Pancreas (tissue), 10 donors: ENCODE measurements around the gene CCR6. TPM values are rescaled to one million over a fixed set of nuclear protein-coding genes. Genes with fewer than 3 reads are reported as not detected.

Experiments
- ATAC-seq, 4 donors: fragments of 200-7000 bp; cut with Tn5 transposase; one replicate each; pipeline versions ENCODE4 v1.8.0 to v1.9.1; 2020; ENCODE audit warnings: mild to moderate bottlenecking in 4 of 4, moderate library complexity in 4 of 4
- DNase-seq, 6 donors: peaks; one replicate each; pipeline ENCODE4 v3.0.0-alpha.2; 2020
- FAIRE-seq: peaks from 2 replicates; lab custom pipeline; 2012; peaks lifted over from hg19 to GRCh38; lab: Jason Lieb, UNC
- H3K27ac ChIP-seq, 4 donors: fragments of 200-600 bp; sonication (generic); 1 replicate in 3 of 4; 2 replicates in 1 of 4; pipeline versions ENCODE4 v1.5.0 to v1.8.0; 2020
- H3K27me3 ChIP-seq, 4 donors: fragments of 200-600 bp; one replicate each; pipeline ENCODE4 v1.8.0; 2021
- H3K36me3 ChIP-seq, 3 donors: fragments of 200-600 bp; sonication (generic) in 1 of 3; one replicate each; pipeline versions ENCODE4 v1.5.0 to v1.8.0; 2020 to 2021
- H3K4me1 ChIP-seq, 3 donors: fragments of 200-600 bp; one replicate each; pipeline ENCODE4 v1.8.0; 2021
- H3K4me3 ChIP-seq, 4 donors: fragments of 200-600 bp; sonication (generic) in 2 of 4; one replicate each; pipeline versions ENCODE4 v1.5.0 to v1.8.0; 2020 to 2021
- H3K9me3 ChIP-seq, 4 donors: fragments of 200-600 bp; one replicate each; pipeline ENCODE4 v1.8.0; 2021
- whole genome bisulfite sequencing, 2 donors: extraction: QIAGEN DNeasy Blood & Tissue Kit; methylation state at CpG; one replicate each; pipeline ENCODE4 v1.1.7; 2013; 5-methylcytosine and 5-hydroxymethylcytosine counted together
- intact Hi-C, 3 donors: fragments of 100-400 bp; cut with DNase I; formaldehyde crosslinking; loops; one replicate each; pipeline versions ENCODE4 v1.11.1 to v1.14.2; 2022
- polyA plus RNA-seq, 2 donors: library from polyadenylated mRNA; stranded (reverse); fragments of 200-250 nt; gene quantifications; one replicate each; pipeline ENCODE4 v1.2.3, GENCODE V29; 2013
- total RNA-seq, 6 donors: library from RNA; stranded (reverse); fragmentation: NEBNext Ultra II Directional in 4 of 6; extraction: Animal tissue kit (Norgen Biotek cat#: 25700) in 4 of 6; gene quantifications; one replicate each; pipeline versions ENCODE4 v1.2.1 to v1.2.4, GENCODE V29; 2021 to 2023
- TF ChIP-seq, protein P1 (sequence below), 4 donors: fragments of 200-600 bp; sonication (generic) in 3 of 4; IDR thresholded peaks; one replicate each; pipeline versions ENCODE4 v1.5.0 to v1.8.0; 2021; ENCODE audit warnings: antibody characterized with exemption in 4 of 4
- donor health status: healthy with polysubstance abuse.
- donor health status: DM: no; HTN: no; CAD: no; lungs with moderate emphysema.
- donor health status: DM: no; HTN: no; CAD: no.
- donor health status: control.
- donor health status: control.
- donor health status: Bipolar disorder and iron deficiency.
- donor health status: DM: yes; HTN: yes; CAD: no.
- donor health status: DM: no; HTN: no; CAD: no.
- donor health status: DM: no; HTN: no; CAD: no.
- donor health status: DM: yes; HTN: yes; CAD: no.

CCR6 gene
- total and polyA plus RNA-seq, 8 donors, result 0.08 to 0.31 (median 0.21) TPM; not detected in 5

DNA sequence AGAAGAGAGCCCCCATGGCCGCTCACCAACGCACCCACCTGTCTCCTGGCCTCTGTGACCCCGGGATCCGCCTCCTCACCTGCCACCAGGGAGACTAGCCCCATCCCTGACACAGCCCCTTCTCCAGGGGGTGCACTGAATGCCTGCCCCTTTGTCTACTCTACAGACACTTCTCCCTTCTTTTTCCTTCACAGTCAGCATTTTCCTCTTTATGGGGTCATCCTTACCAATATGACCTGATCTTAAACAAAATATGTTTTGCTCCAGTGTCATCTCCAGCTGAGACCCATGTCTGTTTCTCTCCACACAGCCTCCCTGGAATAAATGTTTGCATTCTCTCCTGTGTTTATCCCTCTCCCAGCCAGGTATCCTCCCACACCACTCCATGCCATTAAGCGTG is 14.6 kb upstream of the CCR6 start:
- intact Hi-C loops, result no loop called here
- H3K9me3 ChIP-seq, result no peaks in the 10 kb centered on the region
- FAIRE-seq (no peak), DNase-seq (no peak), ATAC-seq (no peak)
- H3K36me3 ChIP-seq, result no peaks in the 10 kb centered on the region
- 69 to 70% methylated on average over 5 of the region's 5 CpGs for WGBS, 2 donors
- no peak overlapping the region for H3K4me3 ChIP-seq
- H3K4me1 ChIP-seq, result no peaks in the 10 kb centered on the region
- TF ChIP-seq, protein P1, sequence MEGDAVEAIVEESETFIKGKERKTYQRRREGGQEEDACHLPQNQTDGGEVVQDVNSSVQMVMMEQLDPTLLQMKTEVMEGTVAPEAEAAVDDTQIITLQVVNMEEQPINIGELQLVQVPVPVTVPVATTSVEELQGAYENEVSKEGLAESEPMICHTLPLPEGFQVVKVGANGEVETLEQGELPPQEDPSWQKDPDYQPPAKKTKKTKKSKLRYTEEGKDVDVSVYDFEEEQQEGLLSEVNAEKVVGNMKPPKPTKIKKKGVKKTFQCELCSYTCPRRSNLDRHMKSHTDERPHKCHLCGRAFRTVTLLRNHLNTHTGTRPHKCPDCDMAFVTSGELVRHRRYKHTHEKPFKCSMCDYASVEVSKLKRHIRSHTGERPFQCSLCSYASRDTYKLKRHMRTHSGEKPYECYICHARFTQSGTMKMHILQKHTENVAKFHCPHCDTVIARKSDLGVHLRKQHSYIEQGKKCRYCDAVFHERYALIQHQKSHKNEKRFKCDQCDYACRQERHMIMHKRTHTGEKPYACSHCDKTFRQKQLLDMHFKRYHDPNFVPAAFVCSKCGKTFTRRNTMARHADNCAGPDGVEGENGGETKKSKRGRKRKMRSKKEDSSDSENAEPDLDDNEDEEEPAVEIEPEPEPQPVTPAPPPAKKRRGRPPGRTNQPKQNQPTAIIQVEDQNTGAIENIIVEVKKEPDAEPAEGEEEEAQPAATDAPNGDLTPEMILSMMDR (IDR thresholded peaks at IDR 0.05), result no peak
- no peak overlapping the region for H3K27ac ChIP-seq
- no peaks in the 10 kb centered on the region for H3K27me3 ChIP-seq

DNA sequence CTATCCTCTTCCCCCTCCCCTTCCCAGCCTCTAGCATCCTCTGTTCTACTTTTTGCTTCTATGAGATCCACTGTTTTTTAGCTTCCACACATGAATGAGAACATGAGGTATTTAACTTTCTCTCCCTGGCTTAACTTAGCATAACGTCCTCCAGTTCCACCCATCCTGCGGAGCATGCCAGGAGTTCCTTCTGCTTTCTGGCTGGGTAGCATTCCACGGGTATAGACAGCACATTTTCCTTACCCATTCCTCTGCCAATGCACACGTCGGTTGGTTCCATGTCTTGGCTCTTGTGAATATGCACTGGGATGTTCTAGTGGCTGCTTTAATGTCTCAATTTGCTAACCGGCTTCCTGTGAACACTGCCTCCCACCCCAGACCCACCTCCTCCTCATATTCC is 13.2 kb upstream of the CCR6 start:
- no peak for DNase-seq
- H3K4me1 ChIP-seq, result no peaks in the 10 kb centered on the region
- FAIRE-seq, result no peak
- TF ChIP-seq, protein P1 (IDR thresholded peaks at IDR 0.05), result no peak
- no peak for ATAC-seq
- no peaks in the 10 kb centered on the region for H3K9me3 ChIP-seq
- no peak overlapping the region for H3K27ac ChIP-seq
- intact Hi-C loops, result no loop called here
- no peak overlapping the region for H3K4me3 ChIP-seq
- 57 to 70% methylated on average over 6 of the region's 6 CpGs for WGBS, 2 donors
- H3K27me3 ChIP-seq, result no peaks in the 10 kb centered on the region
- H3K36me3 ChIP-seq, result no peaks in the 10 kb centered on the region

DNA sequence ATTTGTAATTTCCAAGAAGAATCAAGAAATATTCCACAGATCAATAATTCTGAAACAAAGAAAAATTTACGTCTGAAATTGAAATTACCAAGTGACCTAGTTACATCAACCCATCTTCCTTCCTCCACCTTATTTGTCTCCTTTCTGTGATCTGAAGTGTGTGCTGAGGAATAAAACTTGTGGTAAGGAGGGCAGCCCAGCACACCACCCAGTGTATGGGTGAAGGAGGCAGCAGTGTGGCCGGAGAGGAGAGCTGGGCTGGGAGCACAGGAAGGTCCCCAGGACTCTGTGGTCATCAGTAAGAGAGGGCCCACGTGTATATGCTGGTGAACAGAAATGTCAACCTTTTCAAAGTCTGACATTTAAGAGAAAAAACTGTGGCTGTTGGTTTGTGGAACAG is 11.3 kb upstream of the CCR6 start:
- Histone ChIP-seq H3K27ac (no peak overlapping the region), H3K27me3 (no peaks in the 10 kb centered on the region), H3K36me3 (no peaks in the 10 kb centered on the region), H3K4me3 (no peak overlapping the region), H3K9me3 (no peaks in the 10 kb centered on the region), H3K4me1 (no peaks in the 10 kb centered on the region)
- no peak for DNase-seq
- no peak for FAIRE-seq
- 46 to 62% methylated on average over 3 of the region's 3 CpGs for WGBS, 2 donors
- intact Hi-C loops, result no loop called here
- TF ChIP-seq, protein P1 (IDR thresholded peaks at IDR 0.05), result no peak
- ATAC-seq, result no peak

DNA sequence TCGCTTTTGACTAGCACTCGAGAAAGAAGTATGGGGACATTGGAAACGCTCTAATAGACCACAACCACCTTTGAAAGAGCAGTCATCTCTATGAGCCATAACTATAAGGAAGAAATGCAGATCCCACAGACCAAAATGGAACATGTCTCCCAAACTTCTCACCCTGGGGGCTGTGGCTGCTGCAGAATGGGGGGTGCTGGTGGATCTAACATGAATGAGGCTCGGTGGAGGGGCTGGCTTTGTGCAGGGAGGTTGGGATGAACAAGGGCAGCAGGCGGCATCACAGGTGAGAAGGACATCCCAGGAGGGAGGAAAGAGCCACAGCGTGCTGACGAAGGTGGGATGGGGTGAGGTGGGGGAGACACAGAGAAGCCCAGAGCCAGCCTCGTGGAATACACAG is 10.5 kb upstream of the CCR6 start:
- no peaks in the 10 kb centered on the region for H3K9me3 ChIP-seq
- H3K27ac ChIP-seq, result no peak overlapping the region
- intact Hi-C loops, result no loop called here
- no peaks in the 10 kb centered on the region for H3K4me1 ChIP-seq
- H3K4me3 ChIP-seq, result no peak overlapping the region
- ATAC-seq (no peak), DNase-seq (peak in 1 of 6 donors; percentile 7), FAIRE-seq (no peak)
- no peaks in the 10 kb centered on the region for H3K27me3 ChIP-seq
- 65 to 83% methylated on average over 8 of the region's 8 CpGs for WGBS, 2 donors
- TF ChIP-seq, protein P1 (IDR thresholded peaks at IDR 0.05), result no peak
- no peaks in the 10 kb centered on the region for H3K36me3 ChIP-seq

DNA sequence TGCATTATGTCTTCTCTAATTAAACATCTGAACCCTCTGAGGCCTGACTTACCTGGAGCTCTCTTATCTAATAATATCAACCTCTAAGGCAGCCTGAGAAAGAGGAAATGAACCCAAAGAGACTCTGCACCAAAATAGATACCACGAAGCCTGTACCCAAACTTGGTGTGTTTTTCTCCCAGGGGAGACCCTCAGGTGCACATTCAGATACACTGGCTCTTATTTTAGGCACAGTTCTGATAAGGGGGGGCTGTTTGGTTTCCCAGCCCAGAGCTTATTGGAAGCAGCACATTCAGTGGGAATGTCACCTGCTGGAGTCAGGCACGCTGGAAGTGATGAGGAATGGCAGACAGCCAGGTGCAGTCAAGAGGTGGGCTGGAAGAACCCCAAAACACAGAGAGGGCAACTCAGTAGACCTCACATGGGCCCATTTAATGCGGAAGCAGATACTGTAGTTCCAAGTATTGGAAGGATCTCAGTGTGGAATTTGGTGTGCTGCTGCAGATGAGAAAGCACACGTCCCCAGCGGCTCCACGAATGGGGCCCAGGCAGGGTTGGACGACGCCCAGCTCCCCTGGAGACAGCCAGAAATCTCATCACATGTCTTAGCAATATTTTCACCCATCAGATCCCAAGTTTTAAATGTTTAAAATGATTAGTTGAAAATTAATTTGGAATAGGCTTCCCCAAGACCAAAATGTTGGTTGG is 9.7 kb upstream of the CCR6 start:
- TF ChIP-seq, protein P1 (IDR thresholded peaks at IDR 0.05), result no peak
- DNase-seq, result no peak
- Histone ChIP-seq H3K4me3 (no peak overlapping the region), H3K36me3 (no peaks in the 10 kb centered on the region), H3K9me3 (no peaks in the 10 kb centered on the region), H3K27me3 (no peaks in the 10 kb centered on the region), H3K27ac (no peak overlapping the region), H3K4me1 (no peaks in the 10 kb centered on the region)
- ATAC-seq, result no peak
- WGBS, 2 donors, result 48 to 50% methylated on average over 8 of the region's 8 CpGs
- intact Hi-C loops, result no loop called here
- no peak for FAIRE-seq
